DMS 273 treated with DMSO at 0.1 percent for 48 hours (cell line): ENCODE results near the gene DEPP1.

Experiments
- DNase-seq: peaks from one replicate; lab custom pipeline; 2025; lab: John Stamatoyannopoulos, UW

Gene DEPP1

DNA sequence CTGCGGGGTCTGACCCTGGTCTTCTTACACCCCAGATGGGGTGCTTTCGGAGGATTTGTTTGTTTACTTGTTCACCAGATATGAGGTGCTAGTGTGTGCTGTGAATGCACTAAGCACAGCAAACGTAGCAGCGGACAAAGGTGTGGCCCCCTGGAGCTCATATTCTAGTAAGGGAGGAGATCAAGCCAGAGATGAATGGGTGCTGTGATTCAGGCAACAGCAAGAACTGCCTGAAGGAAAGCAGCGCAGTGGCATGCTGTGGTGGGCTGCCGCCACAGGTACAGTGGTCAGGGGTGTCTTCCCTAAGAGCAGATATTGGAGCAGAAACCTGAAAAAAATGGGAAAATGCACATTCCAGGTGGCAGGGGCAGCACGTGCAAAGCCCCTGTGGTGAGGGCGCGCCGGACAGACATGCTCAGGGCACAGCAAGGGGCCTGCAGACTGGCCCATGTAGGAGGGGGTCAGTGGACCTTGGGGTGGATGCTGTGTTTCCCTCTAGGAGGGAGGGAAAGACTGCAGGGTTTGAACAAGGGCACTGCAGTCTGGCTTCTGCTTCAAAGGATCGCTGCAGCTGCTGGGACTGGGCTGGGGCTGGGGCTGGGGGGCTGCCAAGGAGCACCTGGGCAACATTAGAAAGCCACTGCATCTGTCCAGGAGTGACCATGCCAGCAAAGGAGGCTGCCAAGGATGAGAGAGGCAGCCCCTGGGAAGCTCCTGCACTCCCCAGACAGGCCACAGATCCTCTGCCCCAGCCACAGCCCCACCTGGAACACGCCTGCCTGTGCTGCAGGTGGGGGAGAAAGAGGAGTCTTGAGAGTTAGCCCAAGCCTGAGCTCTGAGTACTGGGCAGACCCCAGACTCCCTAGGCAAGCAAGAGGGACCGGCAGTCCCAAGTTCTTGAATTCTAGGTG is 927 bp upstream of the DEPP1 start:
- no peak for DNase-seq

DNA sequence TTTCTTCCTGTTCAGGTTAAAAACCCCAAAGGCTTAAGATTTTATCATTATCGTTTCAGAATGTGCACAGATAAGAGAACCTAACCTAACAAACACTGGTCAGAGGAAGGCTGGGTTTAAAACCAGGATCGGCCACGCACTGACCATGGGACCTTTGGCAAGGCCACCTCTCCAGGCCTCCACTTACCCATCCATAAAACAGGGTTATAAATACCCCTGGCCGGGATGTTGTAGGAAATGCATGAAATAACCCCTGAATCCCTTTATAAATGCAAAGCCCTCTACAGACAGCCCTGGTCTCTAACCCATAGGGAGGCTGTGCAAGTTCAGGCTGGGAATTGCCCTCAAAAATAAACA is 418 bp downstream of the DEPP1 start:
- no peak for DNase-seq

DNA sequence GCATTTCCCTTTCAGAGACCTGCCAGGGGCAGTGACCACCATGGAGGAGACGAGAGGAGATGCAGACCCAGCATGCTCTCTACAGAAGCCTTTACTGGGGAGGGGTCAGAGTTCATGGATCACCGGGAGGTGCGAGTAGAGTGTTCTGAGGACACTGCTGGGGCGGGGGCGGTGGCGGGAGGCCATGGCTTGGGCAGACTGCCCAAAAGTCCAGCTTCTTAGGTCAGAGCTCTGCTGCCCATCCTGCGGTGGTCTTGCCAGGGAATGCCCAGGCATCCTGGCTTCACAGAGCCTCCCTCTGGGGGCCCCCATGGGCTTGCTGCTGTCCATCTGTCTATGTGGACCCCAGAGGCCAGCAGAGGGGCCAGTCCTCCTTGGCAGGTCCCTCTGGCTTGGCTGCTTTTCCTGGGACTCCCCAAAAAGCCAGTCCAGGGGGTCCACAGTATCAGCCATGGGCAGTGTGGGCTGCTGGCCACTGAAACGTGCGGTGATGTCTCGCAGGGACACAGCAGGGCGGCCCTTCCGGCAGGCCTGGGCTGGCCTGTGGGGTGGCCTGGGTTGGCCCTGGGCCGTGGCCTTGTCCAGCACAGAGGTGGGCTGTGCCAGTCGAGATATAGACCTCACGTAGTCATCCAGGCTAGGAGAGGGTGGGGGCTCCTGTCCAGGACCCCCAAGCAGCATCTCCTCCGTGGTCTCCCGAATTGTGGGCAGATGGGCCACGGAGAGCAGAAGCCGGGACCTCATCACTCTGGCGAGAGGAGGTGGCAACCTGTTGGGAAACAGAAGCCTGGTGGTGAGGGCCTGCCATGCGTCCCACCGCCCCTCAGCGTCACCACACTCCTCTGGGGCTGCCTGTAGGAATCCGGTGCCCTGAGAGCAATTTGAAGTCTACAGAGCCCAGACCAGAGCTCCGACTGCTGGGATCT is 1.1 kb downstream of the DEPP1 start:
- no peak for DNase-seq

DNA sequence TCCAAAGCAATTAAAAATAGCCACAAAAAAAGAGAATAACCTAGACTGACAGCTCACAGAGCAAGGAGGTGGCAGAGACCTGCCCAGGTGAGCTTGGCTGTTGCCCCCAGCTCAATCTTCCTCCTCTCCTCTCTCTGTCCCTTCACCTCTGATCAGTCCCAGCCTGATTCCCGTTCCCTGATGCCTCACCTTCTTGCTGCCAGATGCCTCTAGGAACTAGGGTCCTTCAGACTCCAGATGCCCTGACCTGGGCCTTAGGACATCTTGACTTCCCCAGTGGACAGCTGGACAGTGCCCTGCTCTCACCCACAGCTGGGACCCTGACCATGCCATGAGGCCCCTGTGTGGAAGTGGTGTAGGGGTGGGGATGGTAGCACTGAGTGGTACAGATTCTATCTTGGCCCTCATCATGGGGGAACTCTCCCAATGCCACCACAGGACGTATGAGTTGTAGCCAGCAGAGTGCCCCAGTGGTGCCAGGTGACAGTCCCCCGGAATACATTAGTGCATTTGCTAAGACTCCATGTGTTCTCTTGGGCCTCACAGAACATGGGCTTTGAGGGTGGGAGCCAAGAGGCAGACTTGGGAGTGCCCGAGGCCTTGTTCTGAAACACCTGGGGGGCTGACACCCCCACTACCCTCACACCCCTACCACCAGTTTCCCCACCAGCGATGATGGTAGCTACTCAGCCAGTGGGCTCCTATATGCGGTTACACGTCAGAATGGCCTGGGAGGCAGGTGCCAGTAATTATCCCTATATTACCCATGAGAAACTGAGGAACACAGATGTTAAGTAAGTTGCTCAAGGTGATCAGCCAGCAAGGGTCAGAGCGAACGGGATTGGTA is 2.0 kb downstream of the DEPP1 start:
- DNase-seq, result no peak

DNA sequence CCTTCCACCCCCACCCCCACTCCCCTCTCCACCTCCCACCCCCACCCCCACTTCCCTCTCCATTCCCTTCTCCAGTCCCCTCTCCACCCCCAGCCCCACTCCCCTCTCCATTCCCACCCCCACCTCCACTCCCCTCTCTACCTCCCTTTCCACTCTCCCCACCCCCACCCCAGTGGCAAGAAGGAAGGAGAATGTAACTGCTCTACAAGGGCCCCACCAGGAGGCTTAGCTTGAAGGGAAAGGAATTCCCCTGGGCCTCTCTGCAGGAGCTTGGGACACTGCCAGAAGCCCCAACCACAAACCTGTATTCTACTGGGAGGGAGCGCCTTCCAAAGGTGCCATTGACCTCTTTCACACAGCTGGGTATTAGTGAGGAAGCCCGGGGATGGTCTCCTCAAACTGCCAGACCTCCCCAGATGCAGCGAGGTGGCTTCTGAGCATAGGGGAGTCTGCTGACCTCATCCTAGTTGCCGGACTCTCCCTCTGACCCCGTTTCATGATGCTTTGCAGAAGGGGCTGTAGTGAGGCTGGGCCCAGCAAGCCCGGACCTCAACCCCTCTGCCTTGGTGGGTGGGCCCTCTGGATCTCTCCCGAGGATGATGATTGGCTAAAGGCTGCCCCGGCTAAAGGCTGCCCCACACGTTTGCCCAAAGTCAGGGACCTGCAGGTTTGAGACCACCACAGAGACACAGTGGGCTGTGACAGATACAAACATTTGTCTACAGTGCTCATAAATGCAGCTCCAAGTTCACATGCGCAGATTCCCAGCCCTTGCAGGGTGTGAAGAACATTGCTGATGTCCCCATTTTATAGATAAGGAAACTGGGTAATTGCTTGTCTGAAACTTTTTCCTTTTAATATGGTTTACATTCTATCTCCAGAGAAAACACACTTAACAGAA is 2.9 kb downstream of the DEPP1 start:
- DNase-seq, result peak; percentile 47

DNA sequence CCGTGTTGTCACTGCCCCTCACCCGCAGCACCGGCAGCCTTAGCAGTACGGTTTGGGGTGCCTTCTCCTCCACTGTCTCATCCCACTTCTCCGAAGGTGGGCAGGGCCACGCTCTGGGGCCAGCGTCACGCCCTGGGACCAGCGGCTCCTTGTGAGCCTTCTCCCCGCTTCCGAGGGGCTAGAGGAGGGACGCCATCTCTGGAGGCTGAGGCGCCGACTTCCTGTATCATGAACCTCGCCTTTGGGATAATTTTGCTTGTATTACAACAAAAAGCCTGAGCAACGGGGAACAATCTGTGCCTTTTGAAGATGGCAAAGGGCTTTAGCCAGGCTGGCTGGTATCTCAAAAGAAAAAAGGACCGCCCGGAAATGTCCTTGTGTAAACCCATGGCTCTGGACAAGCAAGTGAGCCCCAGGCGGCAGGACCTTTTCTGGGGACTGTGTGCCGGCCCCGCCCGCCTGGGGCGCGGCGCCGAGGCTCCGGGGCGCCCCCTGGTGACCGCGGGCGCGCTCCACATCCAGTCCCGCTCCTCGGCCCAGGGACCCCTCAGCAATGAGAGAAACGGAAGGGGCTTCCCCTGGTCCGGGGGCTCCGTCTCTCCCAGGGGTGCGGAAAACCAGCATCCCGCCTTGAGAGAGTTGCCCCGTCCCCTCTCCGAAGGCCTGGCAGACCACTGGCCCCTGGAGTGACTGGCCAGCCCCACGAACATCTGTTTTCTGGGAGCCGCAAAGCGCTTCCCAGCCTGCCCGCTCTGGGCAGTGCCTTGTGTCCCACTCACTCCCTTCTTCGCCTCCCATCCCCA is 3.8 kb downstream of the DEPP1 start:
- DNase-seq, result no peak

DNA sequence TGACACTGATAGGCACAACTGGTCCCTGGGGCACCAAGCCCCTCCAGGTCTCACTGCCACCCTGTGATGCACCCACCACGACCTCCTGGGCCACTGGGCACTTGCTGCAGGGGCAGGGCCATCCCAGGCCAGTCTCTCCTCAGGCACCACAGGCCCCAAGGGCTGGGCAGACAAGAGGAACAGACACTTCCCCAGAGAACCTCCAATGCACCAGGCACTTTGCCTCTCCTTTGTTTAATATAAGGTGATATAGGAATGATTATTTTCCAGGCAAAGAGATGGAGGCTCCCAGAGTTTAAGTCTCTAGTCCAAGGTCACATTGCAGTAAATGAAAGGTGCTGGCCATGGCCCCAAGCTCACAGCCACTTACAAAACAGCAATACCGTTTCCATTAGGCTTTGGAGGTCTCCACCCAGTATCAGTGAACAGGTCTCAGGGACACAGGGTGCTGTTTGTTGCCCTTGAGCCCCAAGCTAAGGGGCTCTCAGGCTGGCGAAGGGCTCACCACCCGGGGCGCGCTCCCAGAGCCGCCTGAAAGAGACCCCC is 4.5 kb downstream of the DEPP1 start:
- DNase-seq, result no peak

DNA sequence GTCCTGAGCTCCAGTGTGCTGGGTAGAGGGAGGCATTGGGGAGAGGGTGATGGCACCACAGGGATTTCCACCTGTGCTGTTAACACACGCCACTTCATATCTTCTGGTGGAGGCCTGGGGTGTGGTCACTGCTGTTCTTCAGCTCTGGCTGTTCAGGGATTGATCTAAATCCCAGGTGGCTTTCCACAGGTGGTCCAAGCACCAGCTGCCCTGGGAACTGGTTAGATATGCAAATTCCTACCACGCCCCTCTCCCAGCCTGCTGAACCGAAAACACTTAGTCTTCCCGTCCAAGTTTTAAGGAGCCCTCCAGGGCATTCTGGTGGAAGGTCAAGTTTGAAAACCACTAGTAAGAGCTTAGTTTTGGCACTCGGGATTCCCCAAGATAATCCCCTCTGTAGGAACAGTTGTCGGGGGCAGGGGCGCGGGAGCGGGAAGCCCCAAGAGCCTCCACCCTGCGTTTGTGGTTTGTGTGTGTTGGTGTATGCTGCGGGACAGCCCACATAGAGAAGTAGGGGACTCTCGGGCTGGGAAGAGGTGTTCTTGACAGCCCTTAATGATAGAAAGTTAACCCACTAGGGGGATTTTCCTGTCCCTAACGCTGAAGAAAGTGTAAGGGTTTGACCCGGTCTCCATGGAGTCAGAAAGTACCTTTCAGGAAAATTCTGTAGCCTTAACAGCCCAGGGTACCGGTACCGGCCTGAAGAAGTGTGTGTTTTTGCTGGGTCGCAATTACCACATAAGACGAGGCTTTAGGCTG is 5.1 kb downstream of the DEPP1 start:
- no peak for DNase-seq

DNA sequence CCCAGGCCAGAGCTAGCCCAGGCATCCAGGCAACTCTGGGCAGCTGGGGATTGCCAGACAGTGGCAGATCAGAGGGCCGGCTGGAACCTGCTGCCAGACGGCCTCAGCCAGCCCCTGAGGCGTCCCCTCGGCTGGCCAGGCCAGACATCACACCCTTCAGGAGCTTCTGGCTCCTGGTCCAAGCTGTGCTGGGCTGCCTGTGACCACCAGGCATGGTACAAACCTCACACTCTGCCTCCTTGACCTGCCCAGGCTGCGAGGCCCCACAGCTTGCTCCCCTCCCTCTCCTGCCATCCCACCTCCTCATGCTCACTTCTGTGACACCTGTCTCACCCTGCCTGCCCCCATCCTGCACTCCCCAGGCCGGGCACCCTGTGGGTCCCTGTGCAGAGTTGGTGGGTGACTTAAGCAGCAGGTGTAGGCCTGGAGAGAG is 5.7 kb downstream of the DEPP1 start:
- no peak for DNase-seq

DNA sequence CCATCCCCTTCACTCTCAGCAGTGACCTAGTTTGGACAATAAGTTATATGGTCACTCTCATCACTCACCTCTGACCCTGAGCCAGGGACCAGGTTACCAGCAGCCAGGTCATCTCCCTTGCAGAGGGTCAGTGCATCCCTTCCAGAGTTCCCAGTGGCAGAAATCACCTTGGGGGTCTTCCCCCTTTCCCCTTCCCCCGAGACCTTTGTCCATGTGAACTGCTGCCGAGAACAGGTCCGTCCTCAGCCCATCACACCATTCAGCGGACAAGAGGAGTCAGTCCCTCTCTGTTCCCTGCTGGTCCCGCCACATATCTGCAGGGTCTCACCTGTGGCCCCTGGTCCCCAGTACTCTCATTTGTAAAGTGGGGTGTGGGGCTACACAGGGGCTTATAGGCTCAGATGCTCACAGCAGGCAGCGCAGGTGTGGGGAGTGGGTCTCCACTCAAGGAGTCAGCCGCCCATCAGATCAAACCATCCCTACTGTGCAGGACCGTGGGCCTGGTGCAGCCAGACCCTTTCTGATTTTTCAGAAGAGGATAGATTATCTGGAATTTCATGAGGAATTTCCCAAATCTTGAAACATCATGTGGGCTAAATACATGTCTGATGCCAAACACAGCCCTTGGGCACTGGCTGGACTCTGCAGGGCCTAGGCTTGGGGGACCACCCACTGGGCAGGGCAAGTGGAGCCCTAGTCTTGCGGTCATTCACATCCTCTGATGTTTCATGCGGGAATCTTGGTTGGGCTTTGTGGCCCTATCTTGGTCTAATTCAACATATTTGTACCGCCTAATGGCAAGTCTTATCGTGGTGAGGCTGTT is 6.5 kb downstream of the DEPP1 start:
- no peak for DNase-seq

DNA sequence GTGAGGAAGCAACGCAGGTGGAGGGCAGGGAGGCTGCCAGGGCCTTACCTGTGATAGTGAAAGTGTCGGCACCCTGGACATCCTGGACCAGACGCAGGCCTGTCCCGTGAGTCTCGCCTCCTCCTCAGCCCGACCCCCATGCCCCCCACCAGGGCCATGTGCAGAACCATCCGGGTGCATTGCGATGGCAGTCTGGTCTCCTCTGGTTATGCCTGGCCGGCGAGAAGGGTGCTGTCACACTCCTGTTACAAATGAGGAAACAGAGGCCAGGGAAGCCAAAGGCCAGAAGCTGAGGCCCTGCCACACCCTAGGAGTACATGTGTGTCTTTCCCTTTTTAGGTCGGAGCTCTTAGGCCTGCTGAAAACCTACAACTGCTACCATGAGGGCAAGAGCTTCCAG is 7.2 kb downstream of the DEPP1 start:
- DNase-seq, result no peak

DNA sequence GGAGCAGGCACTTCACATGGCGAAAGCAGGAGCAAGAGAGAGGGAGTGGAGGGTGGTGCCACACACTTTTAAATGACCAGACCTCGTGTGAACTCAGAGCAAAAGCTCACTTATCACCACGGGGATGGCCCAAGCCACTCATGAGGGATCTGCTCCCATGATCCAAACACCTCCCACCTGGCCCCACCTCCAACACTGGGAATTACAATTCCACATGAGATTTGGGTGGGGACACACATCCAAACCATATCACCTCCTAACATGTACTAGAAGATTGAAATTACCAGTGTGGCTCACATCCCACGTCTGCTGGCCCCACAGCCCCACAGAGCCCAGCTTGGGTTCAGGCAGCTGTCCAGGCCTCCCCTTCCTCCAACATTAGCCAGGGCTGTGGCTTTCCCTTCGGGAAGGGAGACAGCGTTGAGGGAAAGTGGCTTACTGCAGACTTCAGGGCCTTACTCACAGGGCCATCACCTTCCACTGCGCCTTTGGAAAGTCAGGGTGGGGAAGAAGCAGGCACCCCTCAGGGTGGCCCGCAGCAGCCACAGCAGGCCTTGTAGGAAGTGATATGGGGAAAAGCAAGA is 7.7 kb downstream of the DEPP1 start:
- no peak for DNase-seq

DNA sequence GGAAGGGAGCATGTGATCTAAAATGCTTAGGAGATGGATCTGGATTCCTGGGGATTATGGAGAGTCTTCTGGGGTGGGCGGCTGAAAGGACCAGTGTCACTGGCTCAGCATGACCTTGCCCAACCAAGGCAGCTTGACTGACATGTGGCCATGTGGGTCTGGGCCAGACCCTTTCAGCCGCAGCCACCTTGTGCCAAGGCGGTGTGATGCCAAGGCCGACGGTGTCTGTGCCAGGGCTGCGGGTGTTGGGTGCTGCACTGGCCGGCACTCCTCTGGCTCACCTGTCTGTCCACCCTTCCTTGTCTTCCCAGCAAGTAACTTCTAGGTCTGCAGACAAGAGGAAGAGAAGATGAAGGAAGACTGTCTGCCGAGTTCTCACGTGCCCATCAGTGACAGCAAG is 8.8 kb downstream of the DEPP1 start:
- no peak for DNase-seq

DNA sequence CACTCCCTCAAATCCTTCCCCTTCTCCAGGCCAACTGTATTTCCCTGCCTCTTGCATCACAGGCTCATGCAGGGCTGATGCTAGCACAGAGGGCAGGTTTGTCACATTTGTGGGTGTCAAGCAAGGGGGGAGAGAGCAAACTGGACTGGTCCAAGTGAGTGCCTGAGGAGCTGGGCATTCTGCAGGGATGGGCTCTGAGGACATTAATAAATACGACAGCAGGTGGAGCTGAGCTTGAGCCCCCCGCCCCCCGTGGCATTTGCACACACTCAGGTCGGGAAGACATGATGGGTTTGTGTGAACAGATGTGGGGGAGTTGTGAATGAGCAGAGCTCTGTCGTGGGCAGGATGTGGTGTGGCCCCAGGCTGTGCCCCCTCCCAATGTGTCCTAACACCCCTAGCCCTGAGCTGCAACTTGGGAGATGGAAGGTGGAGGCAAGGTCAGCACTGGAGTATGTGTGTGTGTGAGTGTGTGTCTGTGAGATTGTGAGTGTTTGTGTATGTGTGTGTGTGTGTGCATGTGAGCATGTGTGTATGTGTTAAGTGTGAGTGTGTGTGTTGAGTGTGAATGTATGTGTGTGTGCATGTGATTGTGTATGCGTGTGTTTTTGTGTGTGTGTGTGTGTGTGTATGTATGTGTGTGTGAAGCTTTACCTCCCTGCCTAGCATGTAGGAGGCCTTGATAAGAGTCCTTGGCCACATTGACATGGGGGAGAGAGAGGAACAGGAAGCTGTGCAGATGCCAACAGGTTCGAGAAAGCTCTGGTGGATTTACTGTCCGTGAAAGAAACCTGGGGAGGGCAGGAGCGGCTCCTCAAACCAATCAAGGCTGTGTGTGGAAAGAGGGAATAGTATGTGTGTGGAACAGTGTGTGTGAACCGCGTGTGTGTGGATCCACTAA is 9.9 kb downstream of the DEPP1 start:
- no peak for DNase-seq

DNA sequence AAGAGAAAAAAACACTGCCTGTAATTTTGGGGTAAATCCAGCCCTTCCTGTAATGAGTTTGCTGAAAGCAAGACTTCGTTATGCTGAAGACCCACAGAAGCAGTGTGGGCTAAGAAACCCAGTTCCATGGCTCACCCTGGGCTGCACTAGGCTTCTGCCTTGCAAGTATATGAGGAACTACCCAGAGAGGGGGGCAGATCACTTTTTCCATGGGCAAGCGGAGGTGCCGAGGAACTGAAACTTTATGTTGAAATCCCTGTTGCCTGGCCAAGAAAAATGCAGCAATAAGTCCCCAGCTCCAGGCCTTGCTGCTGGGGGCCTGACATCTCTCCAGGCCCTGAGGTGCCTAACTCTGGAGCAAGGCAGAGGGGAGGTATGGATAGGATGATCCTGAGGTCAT is 10.5 kb downstream of the DEPP1 start:
- no peak for DNase-seq

DNA sequence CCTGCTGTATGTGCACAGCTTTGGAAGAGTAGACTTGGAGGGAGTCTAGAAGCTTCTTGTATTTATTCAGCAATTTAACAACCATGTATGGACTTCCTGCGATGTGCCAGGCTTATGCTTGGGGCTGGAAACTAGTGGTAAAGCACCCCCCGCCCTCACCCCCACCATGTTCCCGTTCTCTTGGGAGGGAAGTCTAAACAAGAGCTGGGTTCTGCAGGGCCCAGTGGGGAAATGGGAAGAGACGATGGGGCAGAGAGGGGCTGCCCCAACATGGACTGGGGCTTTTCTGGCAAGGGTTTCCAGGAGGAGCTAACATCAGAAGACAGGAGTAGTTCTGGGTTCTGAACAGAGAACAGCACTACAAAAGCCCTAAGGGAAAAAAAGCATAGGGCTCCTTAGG is 11.0 kb downstream of the DEPP1 start:
- no peak for DNase-seq
